SK-N-MC (cell line): ENCODE data around the gene PRSS22.

Experiments
- DNase-seq: peaks from one replicate; pipeline ENCODE4 v3.0.0-alpha.2; 2011; ENCODE audit warnings: low read depth, low spot score
- H3K27ac ChIP-seq: fragments of 200-600 bp; sonication (generic); 2 replicates; pipeline ENCODE4 v1.5.1; 2016; ENCODE audit warnings: mixed run types
- H3K36me3 ChIP-seq: fragments of 200-600 bp; sonication (generic); 2 replicates; pipeline ENCODE4 v1.6.1; 2017; ENCODE audit warnings: antibody characterized with exemption, low read length, mixed read lengths; ENCODE audit not compliant: insufficient read depth
- H3K4me3 ChIP-seq: fragments of 200-600 bp; sonication (generic); 2 replicates; pipeline ENCODE4 v1.5.1; 2016
- H3K9ac ChIP-seq: fragments of 200-600 bp; sonication (generic); 2 replicates; pipeline ENCODE4 v1.8.0; 2017; ENCODE audit warnings: mixed run types, mixed read lengths; ENCODE audit not compliant: insufficient read length
- H3K9me3 ChIP-seq: fragments of 200-600 bp; sonication (generic); 2 replicates; pipeline ENCODE4 v1.6.1; 2017; ENCODE audit warnings: low read depth, mild to moderate bottlenecking, antibody characterized with exemption, low read length, moderate library complexity, mixed read lengths
- EZH2 ChIP-seq: fragments of 200-600 bp; sonication (generic); IDR thresholded peaks from one replicate; pipeline ENCODE4 v1.6.1; 2017; ENCODE audit warnings: antibody characterized with exemption
- FOXP2 ChIP-seq: optimal IDR thresholded peaks from 2 replicates; pipeline ENCODE3; 2011; ENCODE audit warnings: mild to moderate bottlenecking, moderate library complexity; ENCODE audit not compliant: insufficient read depth; ENCODE audit errors: extremely low read length, control extremely low read depth
- POLR2AphosphoS5 ChIP-seq: IDR thresholded peaks from 2 replicates; pipeline ENCODE4 v1.6.1; 2012; ENCODE audit warnings: mild to moderate bottlenecking, low read depth, low read length, borderline replicate concordance

PRSS22 gene

GRCh38 chr16:2836646-2837508 lies 21.1 kb downstream of the PRSS22 start:
- H3K36me3 ChIP-seq = no peaks in the 10 kb centered on the region
- H3K9me3 ChIP-seq = no peaks in the 10 kb centered on the region
- no peak overlapping the region for H3K9ac ChIP-seq
- no peak overlapping the region for H3K4me3 ChIP-seq
- DNase-seq = no peak
- TF ChIP-seq FOXP2 = no peak
- no peak for TF ChIP-seq POLR2AphosphoS5
- TF ChIP-seq EZH2 = no peak
- no peak overlapping the region for H3K27ac ChIP-seq

DNA sequence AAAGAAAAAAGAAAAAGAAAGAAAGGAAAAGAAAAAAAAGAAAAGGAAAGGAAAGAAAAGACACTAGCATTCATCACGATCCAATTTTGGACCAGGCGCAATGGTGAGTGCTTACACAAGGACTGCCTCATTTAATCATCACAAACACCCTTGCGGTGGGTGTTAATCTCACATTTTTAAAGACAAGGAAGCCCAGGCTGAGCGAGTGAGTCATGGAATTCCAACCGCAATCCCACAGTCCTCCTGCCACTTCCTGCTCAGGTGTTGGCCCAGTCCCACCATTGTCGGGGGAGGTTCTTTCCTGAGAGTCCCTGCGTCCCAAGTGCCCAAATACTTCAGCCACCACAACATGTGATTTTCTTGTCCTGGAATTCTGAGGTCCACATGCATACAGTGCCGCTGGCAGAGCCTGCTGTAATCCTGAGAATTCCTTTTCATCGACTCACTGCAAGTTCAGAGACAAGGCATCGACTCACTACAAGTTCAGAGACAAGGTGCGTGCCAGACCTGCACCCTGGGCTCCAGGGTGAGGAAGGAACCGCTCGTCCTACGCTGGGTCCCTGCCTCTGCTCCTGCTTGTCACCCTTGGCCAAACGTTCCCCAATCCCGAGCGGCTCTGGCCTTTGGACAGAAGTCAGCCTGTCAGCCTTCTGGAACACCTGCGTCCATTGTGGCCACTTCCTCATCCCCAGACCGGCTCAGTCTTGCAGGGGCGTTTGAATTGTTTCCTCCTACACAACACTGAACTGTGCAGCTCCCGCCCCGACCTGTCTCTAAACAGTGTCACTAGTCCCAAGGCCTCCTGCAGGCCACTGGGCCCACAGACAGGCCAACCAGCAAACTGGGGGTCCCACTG lies 22.1 kb downstream of the PRSS22 start:
- H3K27ac ChIP-seq = no peak overlapping the region
- no peak overlapping the region for H3K9ac ChIP-seq
- no peak overlapping the region for H3K4me3 ChIP-seq

DNA sequence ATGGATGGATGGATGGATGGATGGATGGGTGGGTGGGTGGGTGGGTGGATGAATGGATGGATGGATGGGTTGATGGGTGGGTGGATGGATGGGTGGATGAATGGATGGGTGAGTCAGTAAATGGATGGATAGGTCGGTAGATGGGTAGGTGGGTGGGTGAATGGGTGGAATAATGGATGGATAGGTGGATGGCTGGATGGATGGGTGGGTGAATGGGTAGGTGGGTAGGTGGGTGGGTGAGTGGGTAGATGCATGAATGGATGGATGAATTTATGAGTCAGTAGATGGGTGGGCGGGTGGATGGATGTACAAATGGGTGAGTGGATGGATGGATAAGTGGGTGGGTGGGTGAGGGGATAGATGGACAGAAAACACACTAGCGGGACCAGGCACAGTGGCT lies 23.0 kb downstream of the PRSS22 start:
- no peaks in the 10 kb centered on the region for H3K9me3 ChIP-seq
- TF ChIP-seq EZH2 (no peak), POLR2AphosphoS5 (no peak), FOXP2 (no peak)
- no peak for DNase-seq
- no peak overlapping the region for H3K9ac ChIP-seq
- no peaks in the 10 kb centered on the region for H3K36me3 ChIP-seq
- no peak overlapping the region for H3K4me3 ChIP-seq
- H3K27ac ChIP-seq = no peak overlapping the region

More for the DNA sequence above, 22.1 kb downstream of the PRSS22 start:
- Histone ChIP-seq H3K9me3 (no peaks in the 10 kb centered on the region), H3K36me3 (no peaks in the 10 kb centered on the region)
- TF ChIP-seq FOXP2 (no peak), EZH2 (no peak), POLR2AphosphoS5 (no peak)
- DNase-seq = no peak

GRCh38 chr16:2833776-2834175 lies 24.2 kb downstream of the PRSS22 start:
- H3K36me3 ChIP-seq = no peaks in the 10 kb centered on the region
- TF ChIP-seq POLR2AphosphoS5 = no peak
- TF ChIP-seq FOXP2 = no peak
- no peak for TF ChIP-seq EZH2
- no peaks in the 10 kb centered on the region for H3K9me3 ChIP-seq
- H3K9ac ChIP-seq = no peak overlapping the region
- H3K4me3 ChIP-seq = no peak overlapping the region
- DNase-seq = no peak
- no peak overlapping the region for H3K27ac ChIP-seq

- TF ChIP-seq EZH2 (no peak), FOXP2 (no peak), POLR2AphosphoS5 (no peak)
- Histone ChIP-seq H3K27ac (no peak overlapping the region), H3K9me3 (no peaks in the 10 kb centered on the region), H3K9ac (no peak overlapping the region), H3K4me3 (no peak overlapping the region), H3K36me3 (no peaks in the 10 kb centered on the region)
- DNase-seq = no peak
Measured at GRCh38 chr16:2831203-2831602, 26.8 kb downstream of the PRSS22 start.

DNA sequence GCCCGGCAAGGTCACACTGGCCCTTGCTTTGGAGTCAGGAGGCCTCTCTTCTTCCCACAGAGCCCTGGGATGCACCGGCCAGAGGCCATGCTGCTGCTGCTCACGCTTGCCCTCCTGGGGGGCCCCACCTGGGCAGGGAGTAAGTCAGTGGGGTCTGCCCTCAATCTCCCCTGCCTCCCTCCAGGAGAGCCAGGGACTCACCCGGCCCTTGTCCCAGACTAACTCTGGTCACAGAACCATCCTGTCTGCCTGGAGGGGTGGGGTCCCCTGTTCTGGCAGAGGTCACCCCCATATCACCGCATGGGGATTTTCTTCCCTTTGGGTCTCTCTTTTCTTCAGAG lies 27.6 kb downstream of the PRSS22 start:
- H3K9me3 ChIP-seq = no peaks in the 10 kb centered on the region
- no peak overlapping the region for H3K4me3 ChIP-seq
- TF ChIP-seq FOXP2 = no peak
- no peak for TF ChIP-seq EZH2
- TF ChIP-seq POLR2AphosphoS5 = no peak
- no peak overlapping the region for H3K27ac ChIP-seq
- no peak for DNase-seq
- H3K9ac ChIP-seq = no peak overlapping the region
- H3K36me3 ChIP-seq = no peaks in the 10 kb centered on the region

DNA sequence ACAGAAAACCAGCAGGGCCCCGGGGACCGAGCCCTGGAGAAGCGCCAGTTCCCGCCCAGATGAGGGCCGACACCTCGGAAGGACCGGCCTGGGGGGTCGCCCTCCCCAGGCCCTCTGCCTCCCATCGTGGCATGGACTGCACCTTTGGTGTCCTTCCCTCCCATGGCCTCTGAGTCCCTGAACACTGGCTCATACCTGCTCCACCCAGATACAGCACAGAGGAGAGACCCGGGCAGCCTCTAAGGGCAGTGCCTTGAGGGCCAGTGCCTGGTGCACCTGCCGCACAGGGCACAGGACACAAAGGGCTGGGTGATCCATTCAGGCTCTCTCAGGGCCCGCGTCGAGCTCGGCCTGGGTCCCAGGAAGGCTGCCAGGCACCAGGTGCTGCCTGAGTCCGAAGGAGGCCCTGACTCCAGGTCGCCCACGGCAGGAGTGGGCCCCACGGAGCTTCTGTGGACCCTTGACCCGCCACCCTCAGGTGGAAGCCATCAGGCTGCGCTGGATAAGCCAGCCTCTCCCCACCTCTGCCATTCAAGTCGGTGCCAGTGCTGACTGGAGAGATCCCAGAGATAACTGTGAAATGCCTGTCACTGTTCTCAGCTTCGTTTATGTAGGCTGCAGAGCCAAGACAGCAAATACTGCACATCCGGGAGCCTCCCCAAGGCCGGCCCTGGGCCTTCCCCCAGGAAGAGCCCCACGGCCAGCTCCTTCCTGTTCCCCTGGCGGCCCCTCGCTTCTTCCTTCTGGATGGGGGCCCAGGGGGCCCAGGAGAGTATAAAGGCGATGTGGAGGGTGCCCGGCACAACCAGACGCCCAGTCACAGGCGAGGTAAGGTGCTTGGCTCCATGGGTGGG lies 28.2 kb downstream of the PRSS22 start, which contains the start of gene ZG16B:
Gene ZG16B, plus strand, starts transcription at position 803 of the 854 bp plus-strand sequence. CDS start 139 bp downstream, outside the sequence.
- H3K27ac ChIP-seq = no peak within 1 kb of the TSS
- H3K9me3 ChIP-seq = no peaks in the 10 kb centered on the region
- no peaks in the 10 kb centered on the region for H3K36me3 ChIP-seq
- H3K9ac ChIP-seq = no peak within 1 kb of the TSS
- no peak for DNase-seq
- TF ChIP-seq FOXP2 = no peak
- no peak for TF ChIP-seq EZH2
- no peak for TF ChIP-seq POLR2AphosphoS5
- H3K4me3 ChIP-seq = no peak within 1 kb of the TSS
